HepG2 (cell line): Measurements from ENCODE around the gene PKLR. TPM values are rescaled to one million over a fixed set of nuclear protein-coding genes. Genes with fewer than 3 reads are reported as not detected.

ENCODE experiments used
- ARNT ChIP-seq: fragments of 450-650 bp; IDR thresholded peaks from 2 replicates; pipeline ENCODE4 v1.6.1; 2017
- HES4 ChIP-seq: sonication (generic); formaldehyde crosslinking; IDR thresholded peaks from 2 replicates; pipeline ENCODE4 v1.9.0; 2021; ENCODE audit warnings: mild to moderate bottlenecking, missing genetic modification reagents, borderline replicate concordance
- HHEX ChIP-seq: IDR thresholded peaks from 2 replicates; pipeline ENCODE4 v1.6.1; 2016; ENCODE audit warnings: control low read depth
- ISL2 ChIP-seq: sonication (generic); formaldehyde crosslinking; IDR thresholded peaks from 2 replicates; pipeline ENCODE4 v1.5.0; 2020; ENCODE audit warnings: missing genetic modification reagents
- ISX ChIP-seq: sonication (generic); formaldehyde crosslinking; conservative IDR thresholded peaks from 2 replicates; pipeline ENCODE4 v1.5.0; 2020; ENCODE audit warnings: missing genetic modification reagents
- KDM1A ChIP-seq: IDR thresholded peaks from 2 replicates; pipeline ENCODE4 v1.6.1; 2016; ENCODE audit warnings: missing compliant biosample characterization
- MBD4 ChIP-seq: IDR thresholded peaks from 2 replicates; pipeline ENCODE4 v1.6.1; 2012; ENCODE audit warnings: low read length, inconsistent platforms, borderline replicate concordance
- MYNN ChIP-seq: sonication (generic); formaldehyde crosslinking; IDR thresholded peaks from 2 replicates; pipeline ENCODE4 v1.4.0; 2020; ENCODE audit warnings: mild to moderate bottlenecking, low read depth, missing genetic modification reagents
- PITX1 ChIP-seq: sonication (generic); formaldehyde crosslinking; IDR thresholded peaks from 2 replicates; pipeline ENCODE4 v1.5.1; 2020; ENCODE audit warnings: mild to moderate bottlenecking, missing genetic modification reagents
- RBM39 ChIP-seq: fragments of 200-400 bp; formaldehyde crosslinking; IDR thresholded peaks from one replicate; pipeline ENCODE4 v1.6.1; 2018; ENCODE audit warnings: antibody characterized with exemption, mild to moderate bottlenecking, low read depth, low read length; ENCODE audit not compliant: poor library complexity, severe bottlenecking
- SOX6 ChIP-seq, 2 experiments: fragments of 450-650 bp in 1 of 2; sonication (generic) in 1 of 2; formaldehyde crosslinking in 1 of 2; IDR thresholded peaks; 2 replicates each; pipeline versions ENCODE4 v1.4.0 to v1.6.1; 2017 to 2020; ENCODE audit warnings: antibody characterized with exemption in 1 of 2, mild to moderate bottlenecking in 1 of 2, missing genetic modification reagents in 1 of 2
- XBP1 ChIP-seq: sonication (generic); formaldehyde crosslinking; IDR thresholded peaks from 2 replicates; pipeline ENCODE4 v1.5.0; 2020; ENCODE audit warnings: missing genetic modification reagents
- ZBTB21 ChIP-seq: sonication (generic); formaldehyde crosslinking; IDR thresholded peaks from 2 replicates; pipeline ENCODE4 v1.4.0; 2020; ENCODE audit warnings: missing genetic modification reagents
- ZBTB3 ChIP-seq: sonication (generic); formaldehyde crosslinking; IDR thresholded peaks from 2 replicates; pipeline ENCODE4 v1.4.0; 2020; ENCODE audit warnings: low read depth, mild to moderate bottlenecking, moderate library complexity, missing genetic modification reagents, borderline replicate concordance
- ZBTB8A ChIP-seq: sonication (generic); formaldehyde crosslinking; IDR thresholded peaks from 2 replicates; pipeline ENCODE4 v1.4.0; 2020; ENCODE audit warnings: mild to moderate bottlenecking, low read depth, missing genetic modification reagents, borderline replicate concordance
- ZNF331 ChIP-seq: sonication (generic); formaldehyde crosslinking; IDR thresholded peaks from 2 replicates; pipeline ENCODE4 v1.4.0; 2020; ENCODE audit warnings: missing genetic modification reagents
- ZNF383 ChIP-seq: sonication (generic); formaldehyde crosslinking; IDR thresholded peaks from 2 replicates; pipeline ENCODE4 v1.4.0; 2020; ENCODE audit warnings: missing genetic modification reagents, mild to moderate bottlenecking, borderline replicate concordance
- ZNF75D ChIP-seq: sonication (generic); formaldehyde crosslinking; IDR thresholded peaks from 2 replicates; pipeline ENCODE4 v1.8.1; 2023; ENCODE audit warnings: missing genetic modification reagents, mild to moderate bottlenecking, borderline replicate concordance
- ZNF776 ChIP-seq: sonication (generic); formaldehyde crosslinking; IDR thresholded peaks from 2 replicates; pipeline ENCODE4 v1.4.0; 2020; ENCODE audit warnings: mild to moderate bottlenecking, missing genetic modification reagents
- ZNF781 ChIP-seq: sonication (generic); formaldehyde crosslinking; IDR thresholded peaks from 2 replicates; pipeline ENCODE4 v1.5.1; 2020; ENCODE audit warnings: borderline replicate concordance, mild to moderate bottlenecking, missing genetic modification reagents; ENCODE audit errors: not compliant biosample characterization
- ZNF878 ChIP-seq: sonication (generic); formaldehyde crosslinking; IDR thresholded peaks from 2 replicates; pipeline ENCODE4 v1.8.1; 2023; ENCODE audit warnings: mild to moderate bottlenecking, missing genetic modification reagents, moderate library complexity
- ZNF891 ChIP-seq: sonication (generic); formaldehyde crosslinking; IDR thresholded peaks from 2 replicates; pipeline ENCODE4 v1.5.0; 2020; ENCODE audit warnings: mild to moderate bottlenecking, missing genetic modification reagents
- polyA plus RNA-seq, 8 experiments: library from polyadenylated mRNA; depleted of rRNA in 3 of 8; stranded (reverse) in 7 of 8; unstranded in 1 of 8; fragments of >200 nt; fragmentation: Illumina TruSeq in 4 of 8; extraction: Trizol in 4 of 8; gene quantifications; 2 replicates each; pipeline versions ENCODE4 v1.2.1 to v1.2.3, GENCODE V29; 2011 to 2016; ENCODE audit warnings: low read depth in 4 of 8, missing spikeins in 1 of 8, mixed read lengths in 1 of 8; ENCODE audit not compliant: insufficient read depth in 1 of 8
- total RNA-seq, 5 experiments: library from RNA; depleted of rRNA; stranded (reverse); fragments of >200 nt; fragmentation: Illumina TruSeq; extraction: Trizol; gene quantifications; 2 replicates each; pipeline ENCODE4 v1.2.3, GENCODE V29; 2016; ENCODE audit warnings: low read depth in 1 of 5
- TF ChIP-seq, protein P1 (sequence below): sonication (generic); formaldehyde crosslinking; conservative IDR thresholded peaks from 2 replicates; pipeline ENCODE4 v1.8.0; 2022; ENCODE audit warnings: missing genetic modification reagents
- TF ChIP-seq, protein P2 (sequence below): sonication (generic); formaldehyde crosslinking; IDR thresholded peaks from 2 replicates; pipeline ENCODE4 v1.8.0; 2022; ENCODE audit warnings: mild to moderate bottlenecking, missing genetic modification reagents, moderate library complexity
- TF ChIP-seq, protein P3 (sequence below): sonication (generic); formaldehyde crosslinking; IDR thresholded peaks from 2 replicates; pipeline ENCODE4 v1.4.0; 2020; ENCODE audit warnings: missing genetic modification reagents; ENCODE audit errors: not compliant biosample characterization
- TF ChIP-seq, protein P4 (sequence below): sonication (generic); formaldehyde crosslinking; IDR thresholded peaks from 2 replicates; pipeline ENCODE4 v1.4.0; 2020; ENCODE audit warnings: missing genetic modification reagents, mild to moderate bottlenecking, borderline replicate concordance

Gene PKLR
- total and polyA plus RNA-seq, 2 of the 13 experiments (the other 11 are each of a cell fraction or from before 2014, with no cell fraction given): 10.3 to 29.3 TPM

DNA sequence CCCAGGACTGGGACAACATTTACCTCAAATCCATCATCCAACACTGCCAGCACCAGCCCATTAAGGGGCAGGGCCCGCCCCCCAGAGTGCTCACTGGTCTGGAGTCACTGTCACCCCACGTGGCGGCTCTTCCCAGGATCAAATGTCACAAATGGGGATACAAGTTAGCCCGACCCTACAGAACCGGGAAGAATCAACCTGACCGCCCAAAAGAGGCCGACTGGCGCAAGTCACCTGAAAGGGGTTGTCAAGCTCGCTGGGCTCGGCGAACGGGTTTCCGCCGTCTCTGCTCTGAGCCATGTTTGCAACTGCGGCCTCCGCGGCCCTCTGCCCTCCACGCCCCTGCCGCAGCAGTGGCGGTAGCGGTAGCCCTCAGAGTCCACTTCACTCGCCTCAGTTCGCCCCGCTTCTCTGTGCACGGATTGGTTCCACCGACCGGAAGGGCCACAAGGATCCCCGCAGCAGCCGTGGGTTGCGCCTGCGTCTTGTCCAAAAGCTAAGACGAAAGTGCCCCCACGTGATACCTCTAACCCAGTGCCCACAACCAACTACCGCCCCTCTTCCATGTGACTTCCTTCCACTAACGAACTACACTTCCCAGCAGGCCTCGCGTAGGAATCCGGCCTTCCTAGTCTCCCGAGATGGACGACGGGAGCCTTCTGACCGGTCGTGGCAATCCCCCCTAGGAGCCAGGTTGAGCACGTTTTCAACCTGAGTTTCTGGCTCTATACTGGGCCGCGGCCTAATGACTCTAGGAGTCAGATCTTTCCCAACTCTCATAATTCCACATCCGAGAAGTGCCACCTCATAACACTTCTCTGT is 39.2 kb downstream of the PKLR start, which contains the start of gene SCAMP3 (continued):
- peak; percentile 46; the same call in 1 of the 2 replicates for TF ChIP-seq ZNF878 (CRISPR knock-in tag)
- TF ChIP-seq ZNF891 (CRISPR knock-in tag): peak; percentile 96
- TF ChIP-seq ZBTB3 (CRISPR knock-in tag): no peak
- no peak for TF ChIP-seq ZNF383
- no peak; the same call in 1 of the 2 replicates for TF ChIP-seq ZNF331 (CRISPR knock-in tag)
- TF ChIP-seq, protein P1, sequence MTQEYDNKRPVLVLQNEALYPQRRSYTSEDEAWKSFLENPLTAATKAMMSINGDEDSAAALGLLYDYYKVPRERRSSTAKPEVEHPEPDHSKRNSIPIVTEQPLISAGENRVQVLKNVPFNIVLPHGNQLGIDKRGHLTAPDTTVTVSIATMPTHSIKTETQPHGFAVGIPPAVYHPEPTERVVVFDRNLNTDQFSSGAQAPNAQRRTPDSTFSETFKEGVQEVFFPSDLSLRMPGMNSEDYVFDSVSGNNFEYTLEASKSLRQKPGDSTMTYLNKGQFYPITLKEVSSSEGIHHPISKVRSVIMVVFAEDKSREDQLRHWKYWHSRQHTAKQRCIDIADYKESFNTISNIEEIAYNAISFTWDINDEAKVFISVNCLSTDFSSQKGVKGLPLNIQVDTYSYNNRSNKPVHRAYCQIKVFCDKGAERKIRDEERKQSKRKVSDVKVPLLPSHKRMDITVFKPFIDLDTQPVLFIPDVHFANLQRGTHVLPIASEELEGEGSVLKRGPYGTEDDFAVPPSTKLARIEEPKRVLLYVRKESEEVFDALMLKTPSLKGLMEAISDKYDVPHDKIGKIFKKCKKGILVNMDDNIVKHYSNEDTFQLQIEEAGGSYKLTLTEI: no peak
- no peak for TF ChIP-seq MBD4
- no peak for TF ChIP-seq XBP1 (CRISPR knock-in tag)
- TF ChIP-seq, protein P2, sequence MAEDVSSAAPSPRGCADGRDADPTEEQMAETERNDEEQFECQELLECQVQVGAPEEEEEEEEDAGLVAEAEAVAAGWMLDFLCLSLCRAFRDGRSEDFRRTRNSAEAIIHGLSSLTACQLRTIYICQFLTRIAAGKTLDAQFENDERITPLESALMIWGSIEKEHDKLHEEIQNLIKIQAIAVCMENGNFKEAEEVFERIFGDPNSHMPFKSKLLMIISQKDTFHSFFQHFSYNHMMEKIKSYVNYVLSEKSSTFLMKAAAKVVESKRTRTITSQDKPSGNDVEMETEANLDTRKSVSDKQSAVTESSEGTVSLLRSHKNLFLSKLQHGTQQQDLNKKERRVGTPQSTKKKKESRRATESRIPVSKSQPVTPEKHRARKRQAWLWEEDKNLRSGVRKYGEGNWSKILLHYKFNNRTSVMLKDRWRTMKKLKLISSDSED (CRISPR knock-in tag): no peak
- TF ChIP-seq HES4 (CRISPR knock-in tag): no peak
- no peak for TF ChIP-seq ARNT
- TF ChIP-seq MYNN (CRISPR knock-in tag): no peak
- TF ChIP-seq ZNF75D (CRISPR knock-in tag): no peak
- TF ChIP-seq, protein P3, sequence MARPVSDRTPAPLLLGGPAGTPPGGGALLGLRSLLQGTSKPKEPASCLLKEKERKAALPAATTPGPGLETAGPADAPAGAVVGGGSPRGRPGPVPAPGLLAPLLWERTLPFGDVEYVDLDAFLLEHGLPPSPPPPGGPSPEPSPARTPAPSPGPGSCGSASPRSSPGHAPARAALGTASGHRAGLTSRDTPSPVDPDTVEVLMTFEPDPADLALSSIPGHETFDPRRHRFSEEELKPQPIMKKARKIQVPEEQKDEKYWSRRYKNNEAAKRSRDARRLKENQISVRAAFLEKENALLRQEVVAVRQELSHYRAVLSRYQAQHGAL: no peak
- peak; percentile 76 for TF ChIP-seq ZNF781 (CRISPR knock-in tag)
- peak; percentile 84 for TF ChIP-seq ZNF776 (CRISPR knock-in tag)
- TF ChIP-seq KDM1A (CRISPR knock-in tag): no peak
- TF ChIP-seq ZBTB8A: peak; percentile 34; the same call in 1 of the 2 replicates
- no peak for TF ChIP-seq HHEX (CRISPR knock-in tag)
- TF ChIP-seq RBM39: peak; percentile 79
- TF ChIP-seq PITX1: peak; percentile 53
- TF ChIP-seq SOX6 (IDR thresholded peaks at IDR 0.05): no peak
- TF ChIP-seq SOX6 (CRISPR knock-in tag; IDR thresholded peaks at IDR 0.05): peak; percentile 63
- TF ChIP-seq, protein P4, sequence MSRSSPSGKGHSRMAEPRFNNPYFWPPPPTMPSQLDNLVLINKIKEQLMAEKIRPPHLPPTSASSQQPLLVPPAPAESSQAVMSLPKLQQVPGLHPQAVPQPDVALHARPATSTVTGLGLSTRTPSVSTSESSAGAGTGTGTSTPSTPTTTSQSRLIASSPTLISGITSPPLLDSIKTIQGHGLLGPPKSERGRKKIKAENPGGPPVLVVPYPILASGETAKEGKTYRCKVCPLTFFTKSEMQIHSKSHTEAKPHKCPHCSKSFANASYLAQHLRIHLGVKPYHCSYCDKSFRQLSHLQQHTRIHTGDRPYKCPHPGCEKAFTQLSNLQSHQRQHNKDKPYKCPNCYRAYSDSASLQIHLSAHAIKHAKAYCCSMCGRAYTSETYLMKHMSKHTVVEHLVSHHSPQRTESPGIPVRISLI (CRISPR knock-in tag): peak; percentile 37; the same call in 1 of the 2 replicates
- no peak for TF ChIP-seq ISX
- TF ChIP-seq ZBTB21: peak; percentile 61; the same call in 1 of the 2 replicates
- peak; percentile 49 for TF ChIP-seq ISL2 (CRISPR knock-in tag)
